ENCODE results near the gene C1D. TPM values are rescaled to one million over a fixed set of nuclear protein-coding genes. Genes with fewer than 3 reads are reported as not detected.

Gene C1D
- total and polyA plus RNA-seq, 2 of the 4 experiments (the other 2 are of a cell fraction), result 2.7 to 14.3 TPM

DNA sequence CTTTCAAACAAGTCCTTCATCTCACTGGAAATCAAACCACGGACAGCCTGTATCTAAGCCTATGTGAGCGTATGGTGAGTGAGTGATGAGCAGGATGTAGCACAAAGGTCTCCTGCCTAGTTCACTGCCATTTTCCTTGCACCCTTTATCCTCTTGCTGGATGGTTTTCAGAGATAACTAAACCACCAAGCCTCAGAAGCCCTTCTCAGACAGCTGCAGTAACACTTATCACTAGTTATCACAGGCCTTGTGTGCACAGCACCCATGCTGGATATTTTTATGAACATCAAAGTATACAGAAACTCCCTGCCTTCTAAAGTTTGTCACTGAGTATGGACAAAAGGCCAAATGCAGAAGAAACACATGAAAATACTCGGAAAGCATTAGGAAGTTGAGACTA, 69.5 kb downstream of the C1D start:
- H3K27me3 ChIP-seq (ENCODE audit: control insufficient read depth, insufficient read depth, low read length), result peaks cover 2% of the 10 kb centered on the region; the same call in 1 of the 2 replicates
- H3K79me1 ChIP-seq (ENCODE audit: low read depth in 1 of 2, low read length in 2 of 2), result no peaks in the 10 kb centered on the region
- no peak overlapping the region for H2AFZ ChIP-seq (replicated peaks; ENCODE audit: low read length, poor library complexity)
- H2BK120ac ChIP-seq (ENCODE audit: low read depth, low read length), result no peak overlapping the region
- intact Hi-C loops (cut with micrococcal nuclease) (no loop called here), in situ Hi-C loops (cut with MboI; ENCODE audit: low sequenced_read_pairs) (no loop called here), dilution Hi-C loops (cut with HindIII; ENCODE audit: low sequenced_read_pairs, unreplicated experiment) (no loop called here)
- H2BK5ac ChIP-seq (ENCODE audit: low read depth, low read length, poor library complexity, severe bottlenecking), result no peak overlapping the region
- H3K23ac ChIP-seq (ENCODE audit: low read depth, low read length), result no peak overlapping the region
- H3K56ac ChIP-seq (ENCODE audit: extremely low read depth, insufficient read depth, low read length), result no peak overlapping the region
- no peak overlapping the region for H2BK15ac ChIP-seq (ENCODE audit: low read depth, low read length)
- H3K27ac ChIP-seq (ENCODE audit: insufficient read depth, low read length), result no peak overlapping the region
- ChIA-PET CTCF (no interaction called here), POLR2A (ENCODE audit: unreplicated experiment) (no interaction called here)
- H2AK5ac ChIP-seq (ENCODE audit: low read depth, low read length), result no peak overlapping the region
- H2BK20ac ChIP-seq (ENCODE audit: low read depth, low read length), result no peak overlapping the region
- H3K14ac ChIP-seq (replicated peaks; ENCODE audit: low read depth, low read length), result no peak overlapping the region
- H3K4ac ChIP-seq (ENCODE audit: low read depth, low read length), result no peak overlapping the region
- ATAC-seq (ENCODE audit: low read depth) (no peak), DNase-seq (no peak)
- H4K20me1 ChIP-seq (ENCODE audit: insufficient read depth, low read length), result no peaks in the 10 kb centered on the region
- no peak overlapping the region for H4K8ac ChIP-seq (ENCODE audit: low read depth in 2 of 2, low read length in 2 of 2)
- H3K9me3 ChIP-seq (ENCODE audit: control insufficient read depth, insufficient read depth, low read length), result no peaks in the 10 kb centered on the region; the same call in 1 of the 2 replicates
- H4K5ac ChIP-seq (ENCODE audit: low read depth, low read length), result no peak overlapping the region
- H4K91ac ChIP-seq (ENCODE audit: insufficient read depth, low read depth, low read length), result no peak overlapping the region
- H3K36me3 ChIP-seq (ENCODE audit: control insufficient read depth, insufficient read depth, low read length), result no peaks in the 10 kb centered on the region
- peaks cover 6% of the 10 kb centered on the region; the same call in 1 of the 2 replicates for H3K9me1 ChIP-seq (ENCODE audit: insufficient read depth, low read length)
- no peak overlapping the region for H3K9ac ChIP-seq (ENCODE audit: low read depth, low read length)
- peaks cover 2% of the 10 kb centered on the region; the same call in 1 of the 2 replicates for H3K4me1 ChIP-seq (ENCODE audit: control insufficient read depth, insufficient read depth, low read length)
- WGBS, 2 experiments (ENCODE audit: extremely low coverage in 2 of 2, insufficient read length in 1 of 2), result no CpG with 5 or more reads among the region's 3 CpGs
- no peak overlapping the region for H3K18ac ChIP-seq (ENCODE audit: low read depth, low read length)
- no peak overlapping the region for H3K4me3 ChIP-seq (ENCODE audit: insufficient read depth, low read depth, low read length)
- H2AK9ac ChIP-seq (replicated peaks; ENCODE audit: low read depth, low read length, poor library complexity), result no peak overlapping the region
- TF ChIP-seq MAFK (IDR thresholded peaks at IDR 0.05; ENCODE audit: low read depth, low read length) (no peak), FOS (IDR thresholded peaks at IDR 0.05; ENCODE audit: low read depth, low read length) (no peak), BHLHE40 (IDR thresholded peaks at IDR 0.05; ENCODE audit: low read depth, low read length) (no peak), CHD1 (IDR thresholded peaks at IDR 0.05; ENCODE audit: low read depth, low read length) (no peak), MAZ (IDR thresholded peaks at IDR 0.05; ENCODE audit: borderline replicate concordance, low read depth, low read length) (no peak), RFX5 (IDR thresholded peaks at IDR 0.05; ENCODE audit: low read depth, low read length) (no peak), SMC3 (IDR thresholded peaks at IDR 0.05; ENCODE audit: low read depth, low read length) (no peak)
- TF ChIP-seq, protein P1, sequence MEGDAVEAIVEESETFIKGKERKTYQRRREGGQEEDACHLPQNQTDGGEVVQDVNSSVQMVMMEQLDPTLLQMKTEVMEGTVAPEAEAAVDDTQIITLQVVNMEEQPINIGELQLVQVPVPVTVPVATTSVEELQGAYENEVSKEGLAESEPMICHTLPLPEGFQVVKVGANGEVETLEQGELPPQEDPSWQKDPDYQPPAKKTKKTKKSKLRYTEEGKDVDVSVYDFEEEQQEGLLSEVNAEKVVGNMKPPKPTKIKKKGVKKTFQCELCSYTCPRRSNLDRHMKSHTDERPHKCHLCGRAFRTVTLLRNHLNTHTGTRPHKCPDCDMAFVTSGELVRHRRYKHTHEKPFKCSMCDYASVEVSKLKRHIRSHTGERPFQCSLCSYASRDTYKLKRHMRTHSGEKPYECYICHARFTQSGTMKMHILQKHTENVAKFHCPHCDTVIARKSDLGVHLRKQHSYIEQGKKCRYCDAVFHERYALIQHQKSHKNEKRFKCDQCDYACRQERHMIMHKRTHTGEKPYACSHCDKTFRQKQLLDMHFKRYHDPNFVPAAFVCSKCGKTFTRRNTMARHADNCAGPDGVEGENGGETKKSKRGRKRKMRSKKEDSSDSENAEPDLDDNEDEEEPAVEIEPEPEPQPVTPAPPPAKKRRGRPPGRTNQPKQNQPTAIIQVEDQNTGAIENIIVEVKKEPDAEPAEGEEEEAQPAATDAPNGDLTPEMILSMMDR (conservative IDR thresholded peaks at IDR 0.05; ENCODE audit: low read depth, low read length), result no peak
- H3K4me2 ChIP-seq (ENCODE audit: low read depth, low read length), result no peak overlapping the region
- no TSS peak for BruUV-seq (replicated peaks)
